ENCODE measurements around the gene FOXP1. TPM values are rescaled to one million over a fixed set of nuclear protein-coding genes. Genes with fewer than 3 reads are reported as not detected.

The FOXP1 gene
- total and polyA plus RNA-seq, 2 experiments from 2014 or later = 76.8 to 99.8 TPM

- Histone ChIP-seq H4K20me1 (ENCODE audit: insufficient read depth, poor library complexity, severe bottlenecking) (peaks cover 7% of the 10 kb centered on the region), H3K36me3 (replicated peaks; ENCODE audit: insufficient read depth, low read depth) (no peaks in the 10 kb centered on the region), H3K9me3 (ENCODE audit: low read depth) (no peaks in the 10 kb centered on the region), H2AFZ (no peak overlapping the region), H3K4me1 (ENCODE audit: insufficient read depth) (peaks cover 18% of the 10 kb centered on the region), H3K4me2 (no peak overlapping the region), H3K4me3 (no peak overlapping the region), H3K79me2 (peaks cover 88% of the 10 kb centered on the region), H3K27ac (no peak overlapping the region), H3K27me3 (no peaks in the 10 kb centered on the region), H3K9me2 (replicated peaks; ENCODE audit: insufficient read depth) (no peaks in the 10 kb centered on the region)
- DNase-seq (ENCODE audit: low spot score) = no peak
- TF ChIP-seq EZH2 (IDR thresholded peaks at IDR 0.05; ENCODE audit: borderline replicate concordance) = no peak
- no peak for TF ChIP-seq CTCF (IDR thresholded peaks at IDR 0.05; ENCODE audit: poor library complexity)
- no peak for TF ChIP-seq EZH2phosphoT487 (IDR thresholded peaks at IDR 0.05; ENCODE audit: low read depth, severe bottlenecking, unreplicated experiment)
- WGBS (ENCODE audit: low lambda C conversion rate, missing lambda C conversion rate) = 97% methylated on average over 3 of the region's 3 CpGs
Observed at GRCh38 chr3:71029770-71030169, 553.8 kb downstream of the FOXP1 start.

GRCh38 chr3:71028802-71029201 lies 554.7 kb downstream of the FOXP1 start:
- Histone ChIP-seq H4K20me1 (ENCODE audit: insufficient read depth, poor library complexity, severe bottlenecking) (peaks cover 7% of the 10 kb centered on the region), H3K4me1 (ENCODE audit: insufficient read depth) (peaks cover 19% of the 10 kb centered on the region), H3K36me3 (replicated peaks; ENCODE audit: insufficient read depth, low read depth) (no peaks in the 10 kb centered on the region), H3K4me3 (no peak overlapping the region), H2AFZ (no peak overlapping the region), H3K79me2 (peaks cover 88% of the 10 kb centered on the region), H3K9me3 (ENCODE audit: low read depth) (no peaks in the 10 kb centered on the region), H3K27ac (no peak overlapping the region), H3K27me3 (no peaks in the 10 kb centered on the region), H3K4me2 (no peak overlapping the region), H3K9me2 (replicated peaks; ENCODE audit: insufficient read depth) (no peaks in the 10 kb centered on the region)
- no peak for DNase-seq (ENCODE audit: low spot score)
- TF ChIP-seq CTCF (IDR thresholded peaks at IDR 0.05; ENCODE audit: poor library complexity) (no peak), EZH2phosphoT487 (IDR thresholded peaks at IDR 0.05; ENCODE audit: low read depth, severe bottlenecking, unreplicated experiment) (no peak), EZH2 (IDR thresholded peaks at IDR 0.05; ENCODE audit: borderline replicate concordance) (no peak)
- 98% methylated on average over 7 of the region's 7 CpGs for WGBS (ENCODE audit: low lambda C conversion rate, missing lambda C conversion rate)

GRCh38 chr3:71028184-71028583 lies 555.3 kb downstream of the FOXP1 start:
- DNase-seq (ENCODE audit: low spot score) = no peak
- 93% methylated on average over 5 of the region's 5 CpGs for WGBS (ENCODE audit: low lambda C conversion rate, missing lambda C conversion rate)
- no peaks in the 10 kb centered on the region for H3K27me3 ChIP-seq
- H3K4me2 ChIP-seq = no peak overlapping the region
- H3K9me3 ChIP-seq (ENCODE audit: low read depth) = no peaks in the 10 kb centered on the region
- no peaks in the 10 kb centered on the region for H3K9me2 ChIP-seq (replicated peaks; ENCODE audit: insufficient read depth)
- H3K79me2 ChIP-seq = peaks cover 89% of the 10 kb centered on the region
- no peak overlapping the region for H3K4me3 ChIP-seq
- H3K27ac ChIP-seq = no peak overlapping the region
- TF ChIP-seq EZH2 (IDR thresholded peaks at IDR 0.05; ENCODE audit: borderline replicate concordance) (no peak), EZH2phosphoT487 (IDR thresholded peaks at IDR 0.05; ENCODE audit: low read depth, severe bottlenecking, unreplicated experiment) (no peak), CTCF (IDR thresholded peaks at IDR 0.05; ENCODE audit: poor library complexity) (no peak)
- no peaks in the 10 kb centered on the region for H3K36me3 ChIP-seq (replicated peaks; ENCODE audit: insufficient read depth, low read depth)
- peaks cover 7% of the 10 kb centered on the region for H4K20me1 ChIP-seq (ENCODE audit: insufficient read depth, poor library complexity, severe bottlenecking)
- no peak overlapping the region for H2AFZ ChIP-seq
- peaks cover 16% of the 10 kb centered on the region for H3K4me1 ChIP-seq (ENCODE audit: insufficient read depth)
